ENCODE measurements around the gene PSMC3.
"Not testable (repeated sequence)": the region's sequence is repeated elsewhere in the genome, so short reads cannot be mapped to it uniquely, and the experiment has no call there.

The PSMC3 gene

DNA sequence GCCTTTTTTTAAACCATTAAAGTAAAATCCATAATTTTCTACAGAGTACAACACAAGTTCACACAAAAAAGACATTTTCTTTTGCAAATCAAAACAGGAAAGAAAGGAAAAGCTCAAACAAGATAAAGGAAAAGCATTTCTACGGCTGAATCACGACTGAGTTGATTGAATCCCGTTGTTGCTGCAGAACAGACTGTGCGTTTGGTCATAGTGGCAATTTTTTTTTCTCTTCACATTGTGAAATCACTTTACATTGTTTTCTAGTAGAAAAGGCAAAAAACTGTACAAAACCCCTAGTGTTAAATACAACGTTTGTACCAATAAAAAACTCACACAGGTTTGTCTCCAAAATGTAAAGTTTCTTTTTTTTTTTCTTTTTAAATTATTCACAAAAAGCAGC lies 40.0 kb upstream of the PSMC3 start:
- POLR2A ChIA-PET = no interaction called here
- no peaks in the 10 kb centered on the region for H3K27me3 ChIP-seq (replicated peaks in 2 of 5; ENCODE audit: control insufficient read depth in 4 of 5, insufficient read depth in 5 of 5, low read length in 4 of 5)
- no peak for DNase-seq
- peaks cover 5 to 75% (median 55%) of the 10 kb centered on the region in 4 experiments for H3K36me3 ChIP-seq (ENCODE audit: control insufficient read depth in 4 of 4, insufficient read depth in 4 of 4, low read length in 3 of 4)
- no peak overlapping the region for H3K27ac ChIP-seq (ENCODE audit: insufficient read depth in 1 of 2, low read depth in 1 of 2, low read length in 2 of 2, poor library complexity in 1 of 2, severe bottlenecking in 2 of 2)
- 100% methylated on average over 1 of the region's 5 CpGs for WGBS (ENCODE audit: insufficient coverage)
- H3K4me3 ChIP-seq (ENCODE audit: control insufficient read depth in 1 of 7, extremely low read depth in 1 of 7, insufficient read depth in 4 of 7, low read depth in 2 of 7, low read length in 6 of 7) = no peak overlapping the region
- no peaks in the 10 kb centered on the region for H3K9me3 ChIP-seq (ENCODE audit: control extremely low read depth in 1 of 5, control insufficient read depth in 4 of 5, insufficient read depth in 2 of 5, low read depth in 1 of 5, low read length in 4 of 5)
- no peaks in the 10 kb centered on the region for H3K4me1 ChIP-seq (ENCODE audit: control extremely low read depth in 1 of 4, control insufficient read depth in 4 of 4, insufficient read depth in 4 of 4, low read length in 3 of 4)
- CTCF ChIA-PET = interaction anchor here (0.6 to 1.1 kb wide), 3 partner anchors 14 to 159 kb away, joined by 3 read pairs; no protein-coding TSS in a partner anchor

DNA sequence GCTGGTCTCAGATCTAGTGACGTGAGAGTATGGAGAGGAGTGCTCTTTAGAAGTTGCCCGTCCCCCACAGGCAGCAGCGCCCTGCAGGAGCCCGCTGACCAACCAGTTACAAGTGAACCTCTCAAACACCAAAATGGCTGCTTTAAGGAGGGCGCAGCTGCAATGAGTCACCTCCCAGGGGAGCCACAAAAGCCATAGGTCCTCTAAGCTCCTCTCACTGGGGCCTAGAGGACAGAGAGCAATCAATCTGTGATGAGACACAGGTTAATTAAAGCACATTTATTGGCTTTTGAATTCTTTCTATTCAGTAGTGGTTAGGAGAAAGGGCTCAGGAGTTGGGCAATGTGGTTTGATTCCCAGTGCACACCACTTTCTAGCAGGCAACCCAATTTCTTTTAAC lies 38.2 kb upstream of the PSMC3 start:
- WGBS (ENCODE audit: insufficient coverage) = 97% methylated on average over 5 of the region's 5 CpGs
- H3K36me3 ChIP-seq (ENCODE audit: control insufficient read depth in 4 of 4, insufficient read depth in 4 of 4, low read length in 3 of 4) = peaks cover 3 to 67% (median 41%) of the 10 kb centered on the region in 4 experiments
- no peak for DNase-seq
- ChIA-PET POLR2A (no interaction called here), CTCF (interaction anchor here (1.3 to 3.0 kb wide), 4 partner anchors 10 to 146 kb away, joined by 4 to 7 read pairs (median 4); no protein-coding TSS in a partner anchor)
- H3K27me3 ChIP-seq (replicated peaks in 2 of 5; ENCODE audit: control insufficient read depth in 4 of 5, insufficient read depth in 5 of 5, low read length in 4 of 5) = no peaks in the 10 kb centered on the region
- no peaks in the 10 kb centered on the region for H3K9me3 ChIP-seq (ENCODE audit: control extremely low read depth in 1 of 5, control insufficient read depth in 4 of 5, insufficient read depth in 2 of 5, low read depth in 1 of 5, low read length in 4 of 5)
- no peak overlapping the region for H3K27ac ChIP-seq (ENCODE audit: insufficient read depth in 1 of 2, low read depth in 1 of 2, low read length in 2 of 2, poor library complexity in 1 of 2, severe bottlenecking in 2 of 2)
- no peak overlapping the region for H3K4me3 ChIP-seq (ENCODE audit: control insufficient read depth in 1 of 7, extremely low read depth in 1 of 7, insufficient read depth in 4 of 7, low read depth in 2 of 7, low read length in 6 of 7)
- no peaks in the 10 kb centered on the region for H3K4me1 ChIP-seq (ENCODE audit: control extremely low read depth in 1 of 4, control insufficient read depth in 4 of 4, insufficient read depth in 4 of 4, low read length in 3 of 4)

DNA sequence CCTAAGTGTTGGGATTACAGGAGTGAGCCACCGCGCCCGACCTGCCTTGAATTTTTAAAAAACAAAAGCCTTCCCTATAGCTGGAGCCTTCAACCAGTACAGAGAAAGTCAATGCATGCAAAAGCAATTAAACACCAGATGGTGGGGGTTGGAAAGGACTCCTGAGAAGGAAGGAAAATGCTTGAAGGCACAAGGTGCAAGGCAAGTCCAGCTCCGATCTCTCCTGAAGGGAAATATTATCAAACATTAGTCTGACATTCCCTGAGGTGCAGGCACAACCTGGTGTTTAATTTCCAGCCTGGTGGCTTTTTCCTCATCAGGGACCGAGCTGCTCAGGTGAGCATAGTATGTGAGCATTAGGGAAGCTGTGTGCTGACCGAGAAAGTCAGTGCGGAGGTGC lies 35.6 kb upstream of the PSMC3 start:
- no peak overlapping the region for H3K27ac ChIP-seq (ENCODE audit: insufficient read depth in 1 of 2, low read depth in 1 of 2, low read length in 2 of 2, poor library complexity in 1 of 2, severe bottlenecking in 2 of 2)
- H3K4me1 ChIP-seq (ENCODE audit: control extremely low read depth in 1 of 4, control insufficient read depth in 4 of 4, insufficient read depth in 4 of 4, low read length in 3 of 4) = no peaks in the 10 kb centered on the region
- peaks cover 0 to 44% (median 22%) of the 10 kb centered on the region in 4 experiments for H3K36me3 ChIP-seq (ENCODE audit: control insufficient read depth in 4 of 4, insufficient read depth in 4 of 4, low read length in 3 of 4)
- H3K4me3 ChIP-seq (ENCODE audit: control insufficient read depth in 1 of 7, extremely low read depth in 1 of 7, insufficient read depth in 4 of 7, low read depth in 2 of 7, low read length in 6 of 7) = no peak overlapping the region
- no peaks in the 10 kb centered on the region for H3K9me3 ChIP-seq (ENCODE audit: control extremely low read depth in 1 of 5, control insufficient read depth in 4 of 5, insufficient read depth in 2 of 5, low read depth in 1 of 5, low read length in 4 of 5)
- DNase-seq = no peak
- CTCF ChIA-PET = interaction anchor here (0.5 to 1.5 kb wide), 4 partner anchors 17 to 200 kb away, joined by 3 to 5 read pairs (median 4); no protein-coding TSS in a partner anchor
- H3K27me3 ChIP-seq (replicated peaks in 2 of 5; ENCODE audit: control insufficient read depth in 4 of 5, insufficient read depth in 5 of 5, low read length in 4 of 5) = no peaks in the 10 kb centered on the region
- POLR2A ChIA-PET = no interaction called here
- WGBS (ENCODE audit: insufficient coverage) = 100% methylated on average over 6 of the region's 7 CpGs

DNA sequence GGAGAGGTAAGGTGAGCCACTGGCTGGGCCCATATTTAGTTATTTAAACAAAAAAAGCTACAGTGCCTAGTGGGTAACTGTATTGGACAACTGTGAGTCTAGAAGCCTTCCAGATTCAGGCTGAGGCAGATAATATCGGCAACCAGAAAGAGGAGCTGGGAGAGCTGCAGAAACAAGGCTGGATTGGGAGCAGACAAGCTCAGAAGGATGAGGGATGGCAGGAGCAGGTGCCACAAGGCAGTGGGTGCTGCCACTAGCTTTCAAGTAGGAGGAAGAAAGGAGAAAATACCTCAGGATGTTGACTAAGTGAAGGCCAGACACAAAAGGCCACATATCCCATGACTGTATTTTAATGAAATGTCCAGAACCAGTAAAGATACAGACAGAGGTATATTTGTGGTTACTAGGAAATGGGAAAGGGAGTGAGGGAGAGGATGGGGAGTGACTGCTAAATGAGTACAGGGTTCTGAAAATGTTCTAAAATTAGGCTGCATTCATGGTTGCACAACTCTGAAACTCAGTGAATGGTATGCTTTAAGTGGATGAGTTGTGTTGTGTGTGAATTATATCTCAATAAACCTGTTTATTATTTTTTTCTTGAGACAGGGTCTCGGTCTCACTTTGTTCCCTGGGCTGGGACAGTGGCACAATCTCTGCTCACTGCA lies 34.5 kb upstream of the PSMC3 start:
- Histone ChIP-seq H3K27me3 (replicated peaks in 2 of 5; ENCODE audit: control insufficient read depth in 4 of 5, insufficient read depth in 5 of 5, low read length in 4 of 5) (no peaks in the 10 kb centered on the region), H3K36me3 (ENCODE audit: control insufficient read depth in 4 of 4, insufficient read depth in 4 of 4, low read length in 3 of 4) (peaks cover 0 to 39% (median 16%) of the 10 kb centered on the region in 4 experiments), H3K9me3 (ENCODE audit: control extremely low read depth in 1 of 5, control insufficient read depth in 4 of 5, insufficient read depth in 2 of 5, low read depth in 1 of 5, low read length in 4 of 5) (no peaks in the 10 kb centered on the region), H3K4me1 (ENCODE audit: control extremely low read depth in 1 of 4, control insufficient read depth in 4 of 4, insufficient read depth in 4 of 4, low read length in 3 of 4) (no peaks in the 10 kb centered on the region), H3K27ac (ENCODE audit: insufficient read depth in 1 of 2, low read depth in 1 of 2, low read length in 2 of 2, poor library complexity in 1 of 2, severe bottlenecking in 2 of 2) (no peak overlapping the region), H3K4me3 (ENCODE audit: control insufficient read depth in 1 of 7, extremely low read depth in 1 of 7, insufficient read depth in 4 of 7, low read depth in 2 of 7, low read length in 6 of 7) (no peak overlapping the region)
- CTCF ChIA-PET = interaction anchor here (0.8 to 1.6 kb wide), 4 partner anchors 12 to 283 kb away, joined by 3 read pairs; no protein-coding TSS in a partner anchor
- no peak for DNase-seq
- POLR2A ChIA-PET = no interaction called here
- 100% methylated on average over 2 of the region's 2 CpGs for WGBS (ENCODE audit: insufficient coverage)

DNA sequence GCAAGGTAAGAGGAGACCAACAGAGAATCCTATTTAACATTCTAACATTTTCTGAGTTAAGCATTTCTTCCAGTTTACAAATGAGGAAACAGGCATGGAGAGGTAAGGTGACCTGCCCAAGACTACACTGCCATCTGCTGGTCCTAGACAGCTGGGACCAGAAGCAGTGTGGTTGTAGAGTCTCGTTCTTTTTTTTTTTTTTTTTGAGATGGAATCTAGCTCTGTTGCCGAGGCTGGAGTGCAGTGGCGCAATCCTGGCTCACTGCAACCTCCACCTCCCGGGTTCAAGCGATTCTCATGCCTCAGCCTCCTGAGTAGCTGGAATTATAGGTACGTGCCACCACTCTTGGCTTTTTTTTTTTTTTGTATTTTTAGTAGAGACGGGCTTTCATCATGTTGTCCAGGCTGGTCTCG lies 28.0 kb upstream of the PSMC3 start:
- ChIA-PET CTCF (interaction anchor here (0.7 to 2.7 kb wide), 15 partner anchors 10 to 273 kb away, joined by 3 to 11 read pairs (median 4); no protein-coding TSS in a partner anchor), POLR2A (interaction anchor here (0.6 kb wide), 1 partner anchor 83 kb away, joined by 3 read pairs; no protein-coding TSS in a partner anchor)
- DNase-seq = peak; percentile 87 to 95 (median 92)
- not testable (repeated sequence) for H3K36me3 ChIP-seq (ENCODE audit: control insufficient read depth in 4 of 4, insufficient read depth in 4 of 4, low read length in 3 of 4); H3K4me1 ChIP-seq (ENCODE audit: control extremely low read depth in 1 of 4, control insufficient read depth in 4 of 4, insufficient read depth in 4 of 4, low read length in 3 of 4); H3K27ac ChIP-seq (ENCODE audit: insufficient read depth in 1 of 2, low read depth in 1 of 2, low read length in 2 of 2, poor library complexity in 1 of 2, severe bottlenecking in 2 of 2); H3K9me3 ChIP-seq (ENCODE audit: control extremely low read depth in 1 of 5, control insufficient read depth in 4 of 5, insufficient read depth in 2 of 5, low read depth in 1 of 5, low read length in 4 of 5); H3K27me3 ChIP-seq (replicated peaks in 2 of 5; ENCODE audit: control insufficient read depth in 4 of 5, insufficient read depth in 5 of 5, low read length in 4 of 5)
- H3K4me3 ChIP-seq (ENCODE audit: control insufficient read depth in 1 of 7, extremely low read depth in 1 of 7, insufficient read depth in 4 of 7, low read depth in 2 of 7, low read length in 6 of 7) = peak overlapping the region in 1 of 7 experiments; percentile 29
- WGBS (ENCODE audit: insufficient coverage) = 100% methylated on average over 1 of the region's 8 CpGs

DNA sequence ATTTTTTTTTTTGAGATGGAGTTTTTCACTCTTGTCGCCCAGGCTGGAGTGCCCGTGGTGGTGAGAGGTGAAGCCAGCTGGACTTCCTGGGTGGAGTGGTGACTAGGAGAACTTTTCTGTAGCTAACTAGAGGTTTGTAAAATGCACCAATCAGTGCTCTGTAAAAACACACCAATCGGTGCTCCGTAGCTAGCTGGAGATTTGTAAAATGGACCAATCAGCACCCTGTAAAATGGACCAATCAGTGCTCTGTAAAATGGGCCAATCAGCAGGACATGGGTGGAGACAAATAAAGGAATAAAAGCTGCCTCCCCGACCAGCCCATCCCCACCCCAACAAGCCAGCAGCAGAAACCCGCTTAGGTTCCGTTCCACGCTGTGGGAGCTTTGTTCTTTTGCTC lies 27.1 kb upstream of the PSMC3 start:
- POLR2A ChIA-PET = no interaction called here

DNA sequence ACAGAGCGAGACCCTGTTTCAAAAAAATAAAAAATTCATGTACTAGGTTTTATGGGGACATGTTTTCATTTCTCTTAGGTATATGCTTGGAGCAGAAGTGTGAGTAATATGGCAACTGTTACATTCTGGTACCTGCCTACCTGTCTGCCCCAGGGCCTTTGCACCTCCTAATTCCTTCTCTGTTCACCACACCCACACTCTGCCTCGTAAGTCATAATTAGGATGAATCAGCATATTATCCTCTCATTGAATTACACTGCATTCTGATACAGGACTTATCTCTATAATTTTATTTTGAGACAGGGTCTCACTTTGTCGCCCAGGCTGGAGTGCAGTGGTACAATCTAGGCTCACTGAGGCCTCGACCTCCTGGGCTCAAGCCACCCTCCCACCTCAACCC lies 25.8 kb upstream of the PSMC3 start:
- no peaks in the 10 kb centered on the region for H3K36me3 ChIP-seq (ENCODE audit: control insufficient read depth in 4 of 4, insufficient read depth in 4 of 4, low read length in 3 of 4)
- ChIA-PET CTCF (interaction anchor here (1.2 to 1.6 kb wide), 2 partner anchors 62 to 274 kb away, joined by 4 to 5 read pairs; no protein-coding TSS in a partner anchor), POLR2A (interaction anchor here (0.6 kb wide), 1 partner anchor 41 kb away, joined by 3 read pairs; no protein-coding TSS in a partner anchor)
- 100% methylated on average over 3 of the region's 4 CpGs for WGBS (ENCODE audit: insufficient coverage)
- no peak for DNase-seq
- H3K4me3 ChIP-seq (ENCODE audit: control insufficient read depth in 1 of 7, extremely low read depth in 1 of 7, insufficient read depth in 4 of 7, low read depth in 2 of 7, low read length in 6 of 7) = no peak overlapping the region
- H3K9me3 ChIP-seq (ENCODE audit: control extremely low read depth in 1 of 5, control insufficient read depth in 4 of 5, insufficient read depth in 2 of 5, low read depth in 1 of 5, low read length in 4 of 5) = no peaks in the 10 kb centered on the region
- no peak overlapping the region for H3K27ac ChIP-seq (ENCODE audit: insufficient read depth in 1 of 2, low read depth in 1 of 2, low read length in 2 of 2, poor library complexity in 1 of 2, severe bottlenecking in 2 of 2)
- H3K27me3 ChIP-seq (replicated peaks in 2 of 5; ENCODE audit: control insufficient read depth in 4 of 5, insufficient read depth in 5 of 5, low read length in 4 of 5) = no peaks in the 10 kb centered on the region
- peaks cover 0 to 3% (median 0%) of the 10 kb centered on the region in 4 experiments for H3K4me1 ChIP-seq (ENCODE audit: control extremely low read depth in 1 of 4, control insufficient read depth in 4 of 4, insufficient read depth in 4 of 4, low read length in 3 of 4)

More for the DNA sequence above, 27.1 kb upstream of the PSMC3 start:
- H3K9me3 ChIP-seq (ENCODE audit: control extremely low read depth in 1 of 5, control insufficient read depth in 4 of 5, insufficient read depth in 2 of 5, low read depth in 1 of 5, low read length in 4 of 5) = no peaks in the 10 kb centered on the region
- WGBS (ENCODE audit: insufficient coverage) = 96% methylated on average over 8 of the region's 8 CpGs
- no peaks in the 10 kb centered on the region for H3K36me3 ChIP-seq (ENCODE audit: control insufficient read depth in 4 of 4, insufficient read depth in 4 of 4, low read length in 3 of 4)
- H3K4me1 ChIP-seq (ENCODE audit: control extremely low read depth in 1 of 4, control insufficient read depth in 4 of 4, insufficient read depth in 4 of 4, low read length in 3 of 4) = peaks cover 0 to 3% (median 0%) of the 10 kb centered on the region in 4 experiments
- CTCF ChIA-PET = interaction anchor here (0.7 to 1.6 kb wide), 13 partner anchors 11 to 281 kb away, joined by 3 to 8 read pairs (median 4); no protein-coding TSS in a partner anchor
- no peak overlapping the region for H3K4me3 ChIP-seq (ENCODE audit: control insufficient read depth in 1 of 7, extremely low read depth in 1 of 7, insufficient read depth in 4 of 7, low read depth in 2 of 7, low read length in 6 of 7)
- peak in 2 of 3 donors; percentile 23 to 37 for DNase-seq
- H3K27me3 ChIP-seq (replicated peaks in 2 of 5; ENCODE audit: control insufficient read depth in 4 of 5, insufficient read depth in 5 of 5, low read length in 4 of 5) = no peaks in the 10 kb centered on the region
- no peak overlapping the region for H3K27ac ChIP-seq (ENCODE audit: insufficient read depth in 1 of 2, low read depth in 1 of 2, low read length in 2 of 2, poor library complexity in 1 of 2, severe bottlenecking in 2 of 2)
